Measurements from ENCODE around the gene AGPAT3.

The AGPAT3 gene

GRCh38 chr21:44012474-44013379, 147.7 kb downstream of the AGPAT3 start:
- H3K27me3 Mint-ChIP-seq: no peaks in the 10 kb centered on the region
- H3K4me1 Mint-ChIP-seq: peaks cover 61% of the 10 kb centered on the region
- H3K9me3 Mint-ChIP-seq: no peaks in the 10 kb centered on the region
- peak overlapping the region; percentile 93 for H3K4me3 Mint-ChIP-seq
- peaks cover 2% of the 10 kb centered on the region for H3K36me3 Mint-ChIP-seq
- H3K27ac Mint-ChIP-seq: peak overlapping the region; percentile 91

DNA sequence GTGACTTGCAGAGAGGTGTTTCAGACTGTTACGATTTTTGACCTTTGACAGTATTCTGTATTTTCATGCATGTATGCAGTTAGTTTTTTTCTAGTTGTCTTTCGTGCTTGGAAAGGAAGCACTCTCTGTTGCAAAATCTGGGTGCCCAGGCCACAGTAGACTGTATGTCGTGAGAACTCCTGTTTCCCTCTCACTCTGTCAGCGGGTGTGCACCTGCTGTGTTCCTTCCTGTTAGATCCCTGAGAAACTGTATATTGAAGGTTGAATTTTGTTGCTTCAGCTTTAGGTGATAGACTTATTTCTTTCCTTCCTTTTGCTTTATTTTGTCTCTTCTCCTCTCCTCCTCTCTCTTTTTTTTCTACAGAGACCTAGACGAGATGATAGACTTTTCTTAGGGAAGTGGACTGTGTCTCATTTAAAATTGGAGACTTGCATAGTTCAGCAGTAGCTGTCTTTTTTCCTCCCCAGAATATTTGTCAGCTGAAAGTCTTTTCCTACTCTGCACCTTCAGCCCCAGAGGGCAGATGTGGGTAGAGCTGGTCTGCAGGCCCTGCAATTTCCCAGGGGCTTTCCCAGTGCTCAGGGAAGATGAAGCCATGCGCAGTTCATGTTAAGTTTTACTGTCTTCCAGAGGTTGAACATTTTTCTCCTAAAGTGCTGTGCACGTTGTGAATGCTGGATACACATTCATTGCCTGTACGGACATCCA, 148.5 kb downstream of the AGPAT3 start:
- Mint-ChIP-seq H3K27me3 (no peaks in the 10 kb centered on the region), H3K4me3 (peak overlapping the region; percentile 93), H3K9me3 (no peaks in the 10 kb centered on the region), H3K27ac (peak overlapping the region; percentile 91), H3K36me3 (peaks cover 2% of the 10 kb centered on the region), H3K4me1 (peaks cover 67% of the 10 kb centered on the region)

DNA sequence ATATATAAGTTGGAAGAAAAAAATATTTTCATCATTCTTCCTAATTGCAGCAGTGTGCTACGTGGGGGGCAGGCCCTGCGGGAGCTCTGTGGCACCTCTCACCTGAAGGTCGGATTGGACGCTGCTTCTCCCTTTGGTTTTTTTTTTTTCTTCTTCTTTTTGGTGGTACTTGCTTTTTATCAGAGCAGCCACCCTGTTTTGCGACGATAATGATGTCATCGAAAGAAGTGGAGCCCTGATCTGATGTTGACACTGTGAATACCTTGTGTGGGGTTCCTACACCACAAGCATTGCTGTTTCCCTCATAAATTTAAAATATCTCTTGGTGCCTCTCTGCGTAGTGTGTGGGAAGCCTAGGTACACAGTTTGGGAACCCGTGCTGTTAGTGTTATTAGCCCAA, 152.6 kb downstream of the AGPAT3 start:
- Mint-ChIP-seq H3K9me3 (no peaks in the 10 kb centered on the region), H3K4me3 (peak overlapping the region; percentile 58), H3K27ac (peak overlapping the region; percentile 79), H3K4me1 (peaks cover 91% of the 10 kb centered on the region), H3K36me3 (no peaks in the 10 kb centered on the region), H3K27me3 (no peaks in the 10 kb centered on the region)

DNA sequence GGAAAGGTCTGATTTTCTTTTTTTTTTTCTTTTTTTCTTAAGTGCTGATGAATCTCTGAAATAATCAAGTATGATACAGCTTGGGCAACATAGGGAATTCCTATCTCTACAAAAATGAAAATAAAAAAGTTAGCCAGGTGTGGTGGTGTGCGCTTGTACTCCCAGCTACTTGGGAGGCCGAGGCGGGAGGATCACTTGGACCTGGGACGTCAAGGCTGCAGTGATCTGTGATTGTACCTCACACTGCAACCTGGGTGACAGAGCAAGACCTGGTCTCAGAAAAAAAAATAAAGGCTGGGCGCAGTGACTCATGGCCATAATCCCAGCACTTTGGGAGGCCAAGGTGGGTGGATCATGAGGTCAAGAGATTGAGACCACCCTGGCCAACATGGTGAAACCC, 153.1 kb downstream of the AGPAT3 start:
- no peaks in the 10 kb centered on the region for H3K9me3 Mint-ChIP-seq
- H3K4me1 Mint-ChIP-seq: peaks cover 93% of the 10 kb centered on the region
- peak overlapping the region; percentile 79 for H3K27ac Mint-ChIP-seq
- no peaks in the 10 kb centered on the region for H3K36me3 Mint-ChIP-seq
- H3K4me3 Mint-ChIP-seq: peak overlapping the region; percentile 58
- H3K27me3 Mint-ChIP-seq: no peaks in the 10 kb centered on the region

DNA sequence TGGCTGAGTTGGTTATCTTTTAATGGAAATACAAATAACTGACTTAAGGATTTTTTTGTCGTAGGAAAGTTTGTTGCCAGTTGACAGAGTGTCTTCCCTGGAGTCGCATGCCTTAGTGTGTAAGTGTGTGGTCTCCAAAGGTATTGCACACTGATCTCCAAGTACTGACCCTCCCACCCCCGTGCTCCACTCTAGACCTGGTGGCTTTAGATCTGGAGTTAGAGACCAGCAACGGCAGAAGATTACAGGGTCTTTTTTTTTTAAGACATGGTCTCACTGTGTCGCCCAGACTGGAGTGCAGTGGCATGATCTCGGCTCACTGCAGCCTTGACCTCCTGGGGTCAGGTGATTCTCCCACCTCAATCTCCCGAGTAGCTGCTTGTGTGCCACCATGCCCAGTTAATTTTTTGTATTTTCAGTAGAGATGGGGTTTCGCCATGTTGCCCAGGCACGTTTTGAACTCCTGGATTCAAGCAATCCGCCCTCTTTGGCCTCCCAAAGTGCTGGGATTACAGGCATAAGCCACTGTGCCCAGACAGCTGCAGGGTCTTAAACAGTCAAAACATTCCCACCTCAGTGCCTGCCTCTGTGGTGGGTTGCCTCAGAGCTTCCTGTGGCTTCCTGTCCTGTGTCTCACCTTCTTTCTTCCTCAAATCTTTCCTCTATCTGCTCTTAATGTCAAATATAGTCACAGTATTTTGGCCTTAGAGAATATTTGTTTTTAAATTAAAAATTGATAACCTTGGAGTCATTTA, 154.0 kb downstream of the AGPAT3 start:
- H3K9me3 Mint-ChIP-seq: no peaks in the 10 kb centered on the region
- H3K36me3 Mint-ChIP-seq: no peaks in the 10 kb centered on the region
- H3K27me3 Mint-ChIP-seq: no peaks in the 10 kb centered on the region
- peak overlapping the region; percentile 24 for H3K4me3 Mint-ChIP-seq
- peaks cover 92% of the 10 kb centered on the region for H3K4me1 Mint-ChIP-seq
- H3K27ac Mint-ChIP-seq: peak overlapping the region; percentile 65

- H3K4me1 Mint-ChIP-seq: peaks cover 92% of the 10 kb centered on the region
- H3K36me3 Mint-ChIP-seq: no peaks in the 10 kb centered on the region
- peak overlapping the region; percentile 24 for H3K4me3 Mint-ChIP-seq
- no peaks in the 10 kb centered on the region for H3K27me3 Mint-ChIP-seq
- no peaks in the 10 kb centered on the region for H3K9me3 Mint-ChIP-seq
- peak overlapping the region; percentile 65 for H3K27ac Mint-ChIP-seq
These were observed 154.5 kb downstream of the AGPAT3 start for GRCh38 chr21:44019568-44019958.

DNA sequence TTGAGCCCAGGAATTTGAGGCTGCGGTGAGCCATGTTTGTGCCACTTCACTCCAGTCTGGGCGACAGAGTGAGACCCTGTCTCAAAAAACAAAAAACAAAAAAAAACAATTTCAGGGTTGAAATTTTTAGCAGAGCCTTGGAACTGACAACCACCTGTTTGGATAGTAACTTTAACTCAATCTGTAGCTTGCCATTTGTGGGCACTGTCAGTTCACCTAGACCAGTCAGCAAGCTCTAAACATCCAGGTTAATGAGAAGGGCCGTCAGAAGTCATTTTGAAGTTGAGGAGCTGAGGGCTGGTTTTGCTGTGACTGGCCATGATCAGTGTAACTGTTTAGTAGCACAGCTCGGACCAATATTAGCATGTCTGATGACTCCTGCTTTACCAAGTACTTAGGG, 155.5 kb downstream of the AGPAT3 start:
- Mint-ChIP-seq H3K36me3 (no peaks in the 10 kb centered on the region), H3K27ac (peak overlapping the region; percentile 30), H3K27me3 (no peaks in the 10 kb centered on the region), H3K4me1 (peaks cover 92% of the 10 kb centered on the region), H3K9me3 (no peaks in the 10 kb centered on the region), H3K4me3 (no peak overlapping the region)

GRCh38 chr21:44021064-44021463, 156.0 kb downstream of the AGPAT3 start:
- Mint-ChIP-seq H3K36me3 (no peaks in the 10 kb centered on the region), H3K27me3 (no peaks in the 10 kb centered on the region), H3K4me3 (peak overlapping the region; percentile 5), H3K9me3 (no peaks in the 10 kb centered on the region), H3K4me1 (peaks cover 92% of the 10 kb centered on the region), H3K27ac (peak overlapping the region; percentile 74)

DNA sequence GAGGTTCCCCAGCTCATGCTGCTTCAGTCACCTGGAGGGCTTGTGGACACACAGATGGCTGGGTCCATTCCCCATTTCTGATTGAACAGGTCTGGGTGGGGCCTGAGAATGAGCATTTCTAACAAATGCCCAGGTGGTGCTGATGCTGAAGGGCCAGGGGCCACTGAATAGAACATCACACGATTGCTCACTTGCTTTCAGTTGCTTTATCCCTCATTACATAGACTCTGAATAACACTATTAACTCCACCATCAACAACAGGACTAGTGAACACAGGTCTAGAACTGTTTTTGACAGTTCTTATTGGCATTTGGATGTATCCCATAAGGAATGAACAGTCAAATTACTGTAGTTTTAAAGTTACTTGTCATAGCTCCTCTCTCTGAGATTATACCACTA, 159.2 kb downstream of the AGPAT3 start:
- Mint-ChIP-seq H3K4me3 (no peak overlapping the region), H3K36me3 (peaks cover 4% of the 10 kb centered on the region), H3K9me3 (no peaks in the 10 kb centered on the region), H3K27me3 (no peaks in the 10 kb centered on the region), H3K27ac (peak overlapping the region; percentile 41), H3K4me1 (peaks cover 90% of the 10 kb centered on the region)

- H3K9me3 Mint-ChIP-seq: no peaks in the 10 kb centered on the region
- peaks cover 5% of the 10 kb centered on the region for H3K36me3 Mint-ChIP-seq
- peak overlapping the region; percentile 50 for H3K4me3 Mint-ChIP-seq
- H3K27ac Mint-ChIP-seq: peak overlapping the region; percentile 83
- peaks cover 90% of the 10 kb centered on the region for H3K4me1 Mint-ChIP-seq
- H3K27me3 Mint-ChIP-seq: no peaks in the 10 kb centered on the region
These were observed 159.9 kb downstream of the AGPAT3 start for GRCh38 chr21:44024887-44025353.

- H3K4me1 Mint-ChIP-seq: peaks cover 76% of the 10 kb centered on the region
These were observed 162.7 kb downstream of the AGPAT3 start for GRCh38 chr21:44027607-44028286.

GRCh38 chr21:44028287-44028659, 163.2 kb downstream of the AGPAT3 start:
- Mint-ChIP-seq H3K9me3 (no peaks in the 10 kb centered on the region), H3K27me3 (no peaks in the 10 kb centered on the region), H3K4me3 (no peak overlapping the region), H3K4me1 (peaks cover 75% of the 10 kb centered on the region), H3K36me3 (peaks cover 11% of the 10 kb centered on the region), H3K27ac (no peak overlapping the region)

More at GRCh38 chr21:44027607-44028286, 162.7 kb downstream of the AGPAT3 start:
- H3K4me3 Mint-ChIP-seq: no peak overlapping the region
- no peaks in the 10 kb centered on the region for H3K9me3 Mint-ChIP-seq
- peak overlapping the region; percentile 55 for H3K27ac Mint-ChIP-seq
- H3K36me3 Mint-ChIP-seq: peaks cover 10% of the 10 kb centered on the region
- H3K27me3 Mint-ChIP-seq: no peaks in the 10 kb centered on the region

DNA sequence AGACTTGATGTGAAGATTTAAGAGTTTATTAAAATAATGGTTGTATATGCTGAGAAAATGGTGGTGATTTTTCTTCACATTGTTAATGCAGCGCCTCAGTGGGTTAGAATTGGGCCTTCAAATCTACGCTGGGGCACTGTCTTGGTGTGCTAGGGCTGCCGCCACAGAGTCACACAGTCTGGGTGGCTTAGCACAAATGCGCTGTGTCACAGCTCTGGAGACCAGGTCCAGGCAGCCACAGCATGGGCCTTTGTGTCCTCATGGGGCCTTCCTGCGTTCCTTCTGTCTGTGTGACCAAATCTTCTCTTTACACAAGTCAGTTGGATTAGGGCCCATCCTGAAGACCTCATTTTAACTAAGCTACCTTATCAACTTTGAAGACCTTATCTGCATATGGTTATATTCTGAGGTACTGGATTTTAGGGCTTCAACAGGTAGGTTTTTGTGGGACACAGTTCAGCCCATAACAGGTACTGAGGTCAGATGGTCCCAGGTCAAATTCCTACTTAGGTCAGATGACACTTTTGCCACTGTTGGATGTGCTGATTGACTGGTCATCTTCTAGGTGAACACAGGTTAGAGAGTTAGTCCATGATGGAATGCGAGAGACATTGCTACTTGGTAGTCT, 164.6 kb downstream of the AGPAT3 start:
- peaks cover 69% of the 10 kb centered on the region for H3K4me1 Mint-ChIP-seq
- peaks cover 15% of the 10 kb centered on the region for H3K36me3 Mint-ChIP-seq
- no peak overlapping the region for H3K4me3 Mint-ChIP-seq
- H3K27me3 Mint-ChIP-seq: no peaks in the 10 kb centered on the region
- H3K9me3 Mint-ChIP-seq: no peaks in the 10 kb centered on the region
- peak overlapping the region; percentile 80 for H3K27ac Mint-ChIP-seq

DNA sequence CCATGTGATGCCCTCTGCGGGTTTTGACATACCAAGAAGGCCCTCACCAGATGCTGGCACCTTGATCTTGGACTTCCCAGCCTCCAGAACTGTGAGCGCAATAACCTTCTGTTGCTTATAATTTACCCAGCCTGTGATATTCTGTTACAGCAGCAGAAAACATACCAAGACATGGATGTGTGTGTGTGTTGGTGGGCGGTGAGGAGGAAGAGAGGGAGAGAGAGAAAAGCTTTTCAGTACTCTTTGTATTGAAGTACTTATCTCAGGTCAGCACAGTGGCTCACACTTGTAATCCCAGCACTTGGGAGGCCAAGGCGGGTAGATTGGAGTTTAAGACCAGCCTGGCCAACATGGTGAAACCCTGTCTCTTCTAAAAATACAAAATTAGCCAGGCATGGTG, 170.2 kb downstream of the AGPAT3 start:
- H3K9me3 Mint-ChIP-seq: no peaks in the 10 kb centered on the region
- H3K4me3 Mint-ChIP-seq: no peak overlapping the region
- no peak overlapping the region for H3K27ac Mint-ChIP-seq
- H3K4me1 Mint-ChIP-seq: peaks cover 20% of the 10 kb centered on the region
- peaks cover 16% of the 10 kb centered on the region for H3K36me3 Mint-ChIP-seq
- no peaks in the 10 kb centered on the region for H3K27me3 Mint-ChIP-seq
